TTC549 (cell line): ENCODE results near the gene HLCS.
"Not testable (repeated sequence)": the region's sequence is repeated elsewhere in the genome, so short reads cannot be mapped to it uniquely, and the experiment has no call there.

Source experiments
- FAIRE-seq: peaks from 2 replicates; lab custom pipeline; 2012; peaks lifted over from hg19 to GRCh38; lab: Jason Lieb, UNC

HLCS gene

DNA sequence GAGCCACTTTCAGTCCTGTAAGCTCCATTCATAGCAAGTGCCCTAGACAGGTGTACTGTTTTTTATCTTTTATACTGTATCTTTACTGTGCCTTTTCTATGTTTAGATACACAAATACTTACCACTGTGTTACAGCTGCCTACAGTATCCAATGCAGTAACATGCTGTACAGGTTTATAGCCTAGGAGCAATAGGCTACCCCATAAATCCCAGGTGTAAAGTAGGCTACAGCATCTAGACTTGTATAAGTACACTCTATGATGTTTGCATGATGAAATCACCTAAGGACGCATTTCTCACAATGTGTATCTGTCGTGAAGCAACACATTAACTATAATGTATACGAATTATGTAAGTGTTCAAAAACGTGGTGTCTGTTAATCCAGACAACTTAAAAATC, 10.7 kb downstream of the HLCS start:
- no peak for FAIRE-seq

DNA sequence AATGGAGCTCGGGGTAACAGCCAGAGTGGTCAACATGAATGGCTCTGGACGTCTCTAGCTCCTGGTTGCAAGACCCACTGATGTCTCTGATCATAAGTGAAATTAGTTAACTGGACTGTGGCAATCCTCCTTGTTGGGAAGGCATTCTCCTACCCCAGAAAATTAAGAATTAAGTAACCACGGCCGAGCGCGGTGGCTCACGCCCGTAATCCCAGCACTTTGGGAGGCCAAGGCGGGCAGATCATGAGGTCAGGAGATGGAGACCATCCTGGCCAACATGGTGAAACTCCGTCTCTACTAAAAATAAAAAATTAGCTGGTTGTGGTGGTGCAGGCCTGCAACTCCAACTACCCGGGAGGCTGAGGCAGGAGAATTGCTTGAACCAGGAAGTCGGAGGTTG, 14.1 kb downstream of the HLCS start:
- FAIRE-seq = not testable (repeated sequence)

DNA sequence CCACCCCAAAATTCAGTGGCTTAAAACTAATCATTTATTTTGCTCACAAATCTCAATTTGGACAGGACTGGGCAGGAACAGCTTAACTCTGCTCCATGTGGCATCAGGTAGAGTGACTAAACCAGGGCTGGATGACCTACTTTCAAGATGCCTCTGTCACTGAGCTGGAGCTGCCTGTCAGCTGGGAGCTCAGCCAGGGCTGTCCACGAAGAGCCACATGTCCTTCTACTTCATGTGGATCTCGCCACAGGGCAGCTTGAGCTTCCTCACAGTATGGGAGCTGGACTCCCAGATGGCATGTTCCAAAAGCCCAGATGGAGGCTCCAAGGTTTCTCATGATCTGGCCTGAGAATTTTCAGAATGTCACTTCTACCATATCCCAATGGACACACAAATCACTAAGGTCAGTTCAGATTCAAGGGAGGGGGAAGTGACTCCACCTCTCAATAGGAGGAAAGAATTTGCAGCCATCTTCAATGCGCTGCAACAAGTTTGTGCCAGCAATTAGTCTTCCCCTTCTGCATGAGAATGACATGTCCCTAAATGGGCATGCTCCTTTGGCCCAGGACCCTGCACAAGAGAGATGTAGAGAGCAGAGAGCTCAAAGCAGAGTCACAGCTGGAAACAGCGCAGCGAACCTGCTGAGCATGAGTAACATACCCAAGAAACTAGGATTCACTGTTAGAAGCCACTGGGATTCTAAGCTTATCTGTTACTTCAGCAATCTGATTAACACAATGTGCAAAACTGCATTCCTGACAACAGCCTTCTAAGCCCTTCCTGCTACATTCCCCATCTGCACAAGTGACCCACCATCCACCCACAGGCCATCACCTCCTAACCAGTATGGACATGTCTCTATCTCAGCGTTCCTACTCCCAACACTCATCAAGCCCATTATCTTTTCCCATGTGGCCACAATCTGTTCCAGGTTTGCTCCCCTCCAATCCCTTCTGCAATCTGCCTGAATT, 17.0 kb downstream of the HLCS start:
- no peak for FAIRE-seq

DNA sequence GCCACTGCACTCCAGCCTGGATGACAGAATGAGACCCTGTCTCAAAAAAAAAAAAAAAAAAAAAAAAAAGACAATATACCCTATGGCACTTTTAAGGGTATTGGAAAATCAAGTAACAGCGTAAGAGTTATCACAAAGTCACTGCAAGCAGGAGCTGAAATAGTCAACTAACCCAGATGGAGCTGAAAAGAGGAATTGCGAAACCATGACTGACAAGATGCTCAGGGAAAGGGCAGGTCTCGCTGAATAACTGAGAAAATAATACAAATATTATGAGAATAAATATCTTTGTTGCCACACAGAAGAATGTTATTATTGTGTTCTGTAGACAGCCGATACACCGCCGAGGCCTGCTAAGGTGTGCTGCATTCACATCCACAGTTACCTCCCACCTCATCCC, 17.8 kb downstream of the HLCS start:
- no peak for FAIRE-seq

DNA sequence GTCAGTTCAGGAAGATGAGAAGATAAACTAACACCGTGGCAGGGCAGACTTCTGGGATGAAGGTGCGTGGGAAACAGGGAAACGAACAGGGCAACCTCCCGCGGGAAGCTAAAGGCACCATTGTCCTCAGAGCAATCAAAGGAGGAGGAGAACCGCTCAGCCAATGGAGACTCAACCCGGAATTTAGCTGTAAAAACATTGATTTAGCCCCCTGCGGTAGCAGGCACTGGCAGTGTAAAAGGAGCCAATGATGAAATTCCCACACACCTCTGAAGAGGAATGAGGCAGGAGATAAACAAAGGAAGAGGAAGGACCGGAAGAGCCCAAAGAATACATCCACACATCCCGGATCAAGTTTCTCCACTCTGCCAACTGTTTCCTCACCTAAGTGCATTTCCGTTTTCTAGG, 19.5 kb downstream of the HLCS start:
- FAIRE-seq = no peak

DNA sequence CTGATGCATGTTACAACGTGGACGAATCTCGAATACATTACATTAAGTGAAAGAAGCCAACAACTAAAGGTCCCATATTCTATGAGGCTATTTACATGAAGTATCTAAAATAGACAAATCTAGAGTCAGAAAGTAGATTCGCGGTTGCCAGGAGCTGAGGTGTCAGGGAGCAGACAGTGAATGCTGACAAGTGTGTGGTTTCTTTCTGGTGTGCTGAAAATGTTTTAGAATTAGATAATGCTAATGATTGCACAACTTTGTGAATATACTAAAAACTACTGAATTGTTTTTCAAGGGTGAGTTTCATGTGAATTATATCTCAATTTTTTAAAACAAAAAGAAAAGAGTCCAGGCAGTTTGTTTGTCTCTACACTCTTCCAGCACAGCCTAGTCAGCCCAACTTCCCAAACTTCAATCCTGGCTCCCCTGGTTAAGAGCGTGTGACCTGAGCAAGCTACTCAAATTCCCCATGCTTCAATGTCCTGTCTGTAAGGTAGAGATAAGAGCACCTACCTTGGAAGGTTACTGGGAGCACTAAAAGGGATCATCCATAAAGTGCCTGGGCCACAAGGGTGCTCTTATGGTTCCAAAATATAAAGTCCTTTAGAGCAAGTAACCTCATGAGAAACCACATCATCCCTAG, 20.9 kb downstream of the HLCS start:
- FAIRE-seq = no peak

DNA sequence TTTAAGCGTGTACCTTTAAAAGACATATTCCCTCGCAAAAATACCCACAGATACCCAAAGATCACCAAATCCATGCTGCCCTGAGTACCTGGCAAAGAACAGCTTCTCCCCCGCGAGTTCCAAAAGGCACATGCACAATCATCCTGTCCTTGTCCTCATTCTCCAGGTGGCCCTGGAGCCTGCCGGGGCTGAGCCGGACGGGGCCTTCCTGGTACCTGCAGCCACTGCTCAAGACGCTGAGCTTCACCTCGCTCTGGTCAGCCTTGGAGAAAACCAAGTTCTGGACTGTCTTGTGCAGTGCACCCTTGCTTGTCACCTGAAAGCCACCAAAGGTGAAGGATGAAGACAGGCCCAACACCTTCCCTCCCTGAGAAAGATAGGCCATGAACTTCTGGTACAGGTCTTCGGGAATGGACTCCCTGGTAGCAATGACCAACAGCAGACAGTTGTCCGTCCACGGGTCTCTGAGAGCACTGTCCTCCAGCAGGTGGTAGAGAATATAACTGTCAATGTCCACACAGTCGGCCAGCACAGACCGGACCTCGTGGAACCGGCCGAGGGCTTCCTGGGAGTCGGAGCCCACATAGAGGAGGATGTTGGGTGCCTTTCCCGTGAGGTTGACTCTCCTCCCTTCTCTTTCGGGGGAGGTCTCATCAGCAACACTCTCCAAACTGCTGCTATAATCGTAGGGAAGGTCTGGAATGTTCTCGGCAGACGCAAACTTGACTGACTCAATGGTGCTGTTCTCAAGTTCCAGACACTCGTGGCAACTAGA, 29.9 kb downstream of the HLCS start:
- no peak for FAIRE-seq

DNA sequence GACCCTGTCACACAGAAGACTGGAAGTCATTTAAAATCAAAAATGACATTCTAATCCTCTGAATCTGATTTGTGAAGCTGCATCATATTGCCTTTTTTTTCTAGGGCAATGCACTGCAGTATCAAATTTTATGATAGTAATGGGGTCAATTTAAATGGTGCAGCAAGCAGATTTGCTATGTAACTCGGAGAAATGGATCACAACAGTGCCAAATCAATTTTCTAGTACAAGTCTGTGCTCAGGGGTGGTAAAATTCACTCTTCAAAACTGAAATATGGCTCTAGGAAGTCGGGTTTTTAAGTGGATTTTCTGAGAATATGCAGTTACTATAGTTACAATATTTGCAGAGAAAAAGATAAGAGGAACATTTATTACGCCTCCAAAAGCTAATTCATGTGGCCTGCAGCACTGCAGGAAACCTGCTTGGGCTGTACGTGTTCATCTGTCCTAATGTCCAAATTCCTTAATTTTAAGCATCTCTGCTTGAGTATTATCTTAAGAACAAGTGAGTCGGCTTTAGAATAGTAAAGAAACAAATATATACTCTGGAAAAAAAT, 31.5 kb downstream of the HLCS start:
- FAIRE-seq = no peak

DNA sequence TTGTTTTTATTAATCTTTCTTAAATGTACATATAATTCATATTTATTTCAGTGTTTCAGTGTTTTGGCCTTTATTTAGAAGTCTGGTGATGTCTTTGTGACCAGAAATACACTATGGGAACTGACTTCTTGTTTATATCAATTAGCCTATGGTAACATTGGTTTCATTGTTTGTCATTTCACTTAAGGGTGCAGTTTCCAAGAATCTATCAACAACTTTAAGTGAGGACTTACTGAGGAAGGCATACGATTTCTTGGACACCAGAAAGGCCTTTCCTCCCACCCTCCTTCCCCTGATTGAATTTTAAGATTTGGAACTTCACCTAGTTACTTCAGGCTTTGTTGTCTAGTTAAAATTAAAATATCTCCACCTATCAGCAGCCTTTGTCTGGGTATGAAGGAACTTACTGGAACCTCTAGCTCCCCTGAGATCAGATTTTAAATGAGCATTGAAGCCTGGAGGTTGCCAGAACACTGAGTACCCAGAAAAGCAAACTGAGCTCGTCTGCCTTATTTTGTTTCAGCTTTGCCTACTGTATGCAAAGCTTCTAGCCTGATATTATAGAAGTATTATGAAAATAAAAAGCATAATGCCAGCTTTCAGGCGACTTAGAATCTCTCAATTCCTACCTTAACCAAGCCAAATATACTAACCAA, 34.2 kb downstream of the HLCS start:
- no peak for FAIRE-seq

DNA sequence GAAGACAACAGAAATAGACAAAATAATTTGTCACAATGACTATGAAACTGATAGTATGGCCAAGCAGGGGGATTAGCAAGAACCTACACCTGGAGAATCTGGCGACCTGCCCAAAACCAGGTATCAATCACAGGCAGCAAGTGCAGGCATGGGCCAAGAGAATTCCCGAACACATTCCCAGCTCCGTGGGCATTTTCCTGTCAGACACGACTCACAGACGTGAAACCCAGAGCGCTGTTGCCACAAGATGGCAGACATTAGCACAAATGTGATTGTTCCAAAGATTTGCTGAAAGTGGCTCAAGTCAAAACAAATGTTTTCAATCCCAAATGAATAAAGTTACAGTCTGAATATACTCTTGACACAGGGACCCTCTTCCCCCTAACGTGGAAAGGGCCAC, 36.8 kb downstream of the HLCS start:
- FAIRE-seq = no peak

DNA sequence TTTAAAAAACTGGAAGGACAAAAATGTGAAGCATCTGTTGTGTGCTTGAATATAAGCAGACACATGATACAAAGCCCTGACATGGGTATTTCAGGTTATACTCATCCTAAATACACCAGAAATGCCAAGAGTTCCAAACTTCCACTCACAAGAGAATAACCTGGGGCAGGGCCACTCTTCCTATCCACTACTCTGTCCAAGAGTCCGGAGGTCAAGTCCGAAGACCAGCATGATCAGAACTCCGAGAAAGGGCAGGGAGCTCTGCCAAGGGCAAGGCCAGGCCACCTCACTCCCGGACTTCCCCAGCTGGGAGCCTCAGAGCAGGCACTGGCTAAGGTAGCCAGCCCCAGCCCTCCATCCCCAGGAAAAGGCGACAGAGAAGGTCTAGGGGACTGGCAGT, 37.5 kb downstream of the HLCS start:
- FAIRE-seq = no peak

DNA sequence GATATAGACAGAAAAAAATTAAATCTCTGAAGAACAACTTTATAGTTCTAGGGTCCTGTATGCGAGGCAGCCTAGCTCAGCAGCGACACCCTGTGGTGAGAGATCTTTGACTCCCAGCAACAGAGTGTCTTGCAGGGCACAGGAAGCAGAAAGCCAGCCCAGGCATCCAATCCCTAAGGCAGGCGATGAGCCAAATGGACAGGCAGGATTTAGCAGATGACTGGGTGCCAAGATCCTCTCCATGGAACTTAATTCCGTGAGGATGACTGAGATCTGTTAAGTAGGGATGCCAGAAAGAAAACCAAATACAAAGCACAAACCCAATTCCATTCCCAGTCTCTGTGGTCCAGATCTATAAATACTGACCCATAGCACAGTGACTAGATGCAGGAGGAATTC, 38.8 kb downstream of the HLCS start:
- peak; percentile 90 for FAIRE-seq

DNA sequence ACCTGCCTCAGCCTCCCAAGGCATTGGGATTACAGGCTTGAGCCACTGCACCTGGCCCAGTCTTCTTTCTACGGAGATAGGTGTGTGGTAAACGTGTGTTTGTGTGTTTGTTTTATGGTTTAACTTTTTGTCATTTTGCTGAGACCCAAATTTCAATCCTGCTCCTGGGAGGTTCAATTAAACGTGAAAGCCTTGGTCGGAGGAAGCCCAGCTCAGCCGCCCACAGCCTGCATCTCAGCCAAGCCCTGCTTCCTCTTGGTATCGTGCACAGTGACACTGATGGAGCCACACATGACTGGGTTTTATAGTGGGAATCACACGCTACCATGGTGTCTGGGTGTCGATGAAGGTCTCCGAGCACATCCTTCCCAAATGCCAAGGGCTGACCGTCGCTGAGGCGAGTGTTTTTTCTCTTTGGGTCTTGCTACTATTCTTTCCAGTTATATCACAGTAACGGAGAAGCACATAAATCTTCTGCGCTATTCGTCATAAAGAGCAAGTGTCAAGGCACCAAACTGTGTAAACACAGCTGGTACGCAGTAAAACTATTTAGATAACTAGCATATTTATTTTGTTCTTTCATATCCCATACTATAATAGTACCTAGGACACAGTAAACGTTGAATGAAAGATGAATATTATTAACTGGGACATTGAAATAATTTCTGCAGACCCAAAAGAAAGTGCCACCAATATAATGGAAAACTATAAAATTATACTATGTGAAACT, 39.3 kb downstream of the HLCS start:
- no peak for FAIRE-seq

DNA sequence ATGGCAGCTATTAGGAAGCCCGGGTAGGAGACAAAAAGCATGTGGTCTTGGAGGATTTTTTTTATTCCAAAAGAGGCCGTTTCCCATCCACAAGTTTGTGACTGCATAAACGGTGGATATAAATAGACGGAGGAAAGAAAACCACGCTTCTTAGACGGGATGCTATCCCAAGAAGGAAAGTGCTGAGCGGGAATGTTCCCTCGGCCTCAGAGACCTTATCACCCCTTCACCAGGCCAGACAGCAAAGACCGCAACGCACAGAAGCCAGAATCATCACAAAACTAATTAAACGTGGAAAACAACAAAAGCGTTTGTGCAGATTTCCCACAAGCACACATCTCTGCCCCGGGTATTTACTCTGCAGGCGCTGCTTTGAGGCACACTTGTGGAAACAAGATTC, 43.2 kb downstream of the HLCS start:
- peak; percentile 7 for FAIRE-seq

DNA sequence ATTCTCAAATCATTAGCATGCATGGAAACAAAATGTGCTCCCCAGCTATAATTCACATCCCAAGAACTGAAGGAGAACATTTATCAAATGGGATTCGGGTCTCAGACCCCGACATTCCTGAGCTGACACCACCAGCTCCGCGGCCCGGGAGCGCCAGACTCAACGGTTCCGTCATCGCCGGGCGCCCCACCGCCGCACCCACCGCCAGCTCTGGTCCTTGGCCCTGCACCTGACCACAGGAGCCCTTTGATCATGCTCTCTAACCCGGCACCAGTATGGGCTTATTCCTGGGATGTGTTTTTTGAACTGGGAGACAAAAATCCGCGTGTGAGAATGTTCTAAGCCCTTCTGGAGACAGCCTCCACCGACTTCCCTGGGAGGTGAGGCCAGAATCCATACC, 43.6 kb downstream of the HLCS start:
- FAIRE-seq = no peak

DNA sequence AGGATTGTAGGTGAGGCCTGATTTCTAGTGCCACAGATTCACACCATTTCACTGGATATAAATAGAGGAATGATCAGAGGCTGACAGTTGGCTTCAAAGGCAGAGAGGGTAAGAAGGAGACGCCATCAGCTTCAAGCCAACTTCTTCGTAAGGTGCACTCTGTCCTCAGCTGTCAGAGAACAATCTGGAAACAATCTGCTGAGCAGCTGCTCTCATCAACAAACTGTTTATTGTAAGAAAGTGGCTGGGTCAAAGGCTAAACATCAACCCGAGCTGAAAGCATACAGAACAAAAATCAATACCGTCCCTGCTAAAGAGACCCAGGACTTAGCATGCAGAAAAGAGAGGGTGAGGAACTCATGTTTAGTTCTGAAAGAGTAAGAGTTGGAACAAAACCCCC, 48.2 kb downstream of the HLCS start:
- no peak for FAIRE-seq

DNA sequence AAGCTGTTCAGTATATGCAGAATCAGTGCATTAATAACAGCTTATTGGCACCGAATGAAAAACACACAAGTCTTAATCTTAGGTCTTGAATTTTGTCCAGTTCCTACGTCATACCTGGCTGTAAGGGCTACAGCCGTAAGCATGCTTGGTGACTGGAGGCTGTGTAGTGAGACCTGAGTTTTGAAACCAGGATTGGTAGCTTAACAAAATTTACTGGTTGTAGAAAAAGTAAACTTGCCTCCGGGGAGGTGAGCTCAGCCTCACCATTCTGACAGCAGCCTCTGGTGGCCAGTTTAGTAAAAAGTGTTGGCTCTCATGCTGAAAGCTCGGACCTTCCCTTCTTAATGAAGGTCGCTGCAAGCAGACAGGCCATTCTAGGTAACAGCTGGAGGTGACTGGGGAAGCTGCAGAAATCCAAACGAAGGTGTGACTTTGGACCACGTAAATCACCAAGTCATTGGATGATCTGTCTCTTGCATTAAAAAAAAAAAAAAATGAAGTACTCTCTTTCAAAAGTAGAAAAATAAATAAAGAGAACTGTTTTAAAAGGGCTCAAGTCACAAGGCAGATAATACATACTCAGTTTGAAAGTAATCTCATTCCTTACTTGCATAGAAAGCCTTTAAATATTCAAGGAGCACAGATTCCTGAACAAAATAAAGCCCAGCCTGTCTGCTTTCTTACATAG, 48.9 kb downstream of the HLCS start:
- peak; percentile 57 for FAIRE-seq

DNA sequence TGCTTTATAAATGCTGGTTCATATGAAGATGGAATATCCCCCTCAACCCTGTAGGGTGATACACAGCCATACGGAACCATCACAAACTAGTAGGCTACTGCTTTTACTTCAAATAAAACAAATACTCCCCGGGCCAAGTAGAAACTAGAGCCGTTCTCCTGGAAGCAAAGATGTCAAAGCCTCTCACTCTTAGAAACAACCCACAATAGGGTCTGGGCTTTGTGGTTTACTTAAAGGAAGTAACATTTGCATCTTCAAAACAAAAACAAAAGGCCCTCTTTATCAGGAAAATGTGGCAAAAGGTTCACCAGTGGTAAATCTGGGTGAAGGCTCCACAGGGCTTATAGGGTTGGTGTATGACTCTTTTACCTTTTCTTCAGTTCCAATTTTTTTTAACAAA, 49.8 kb downstream of the HLCS start:
- FAIRE-seq = no peak

DNA sequence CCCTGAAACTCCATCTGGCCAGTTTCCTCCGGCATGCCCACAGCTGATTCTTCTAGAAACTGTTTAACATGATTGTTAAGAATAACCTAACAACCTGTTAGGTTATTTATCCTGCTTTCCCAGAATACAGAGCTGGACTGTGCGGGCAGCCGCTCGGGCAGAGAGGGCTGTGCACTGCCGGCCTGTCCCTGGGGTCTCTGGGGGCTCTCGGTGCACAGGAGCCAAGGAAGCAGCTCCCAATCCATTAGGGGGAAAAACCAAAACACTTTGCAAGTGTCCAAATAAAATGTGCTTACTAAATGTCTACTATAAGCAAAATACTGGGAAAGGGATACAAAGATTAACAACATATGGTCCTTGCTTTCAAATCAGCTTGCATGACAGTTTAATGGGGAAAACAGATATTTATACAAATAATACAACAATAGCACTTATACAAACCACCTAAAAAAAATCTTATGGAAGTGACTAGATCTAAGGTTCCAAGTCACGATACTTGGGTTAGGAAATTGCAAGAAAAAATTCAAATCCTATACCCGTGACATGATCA, 50.7 kb downstream of the HLCS start:
- no peak for FAIRE-seq

DNA sequence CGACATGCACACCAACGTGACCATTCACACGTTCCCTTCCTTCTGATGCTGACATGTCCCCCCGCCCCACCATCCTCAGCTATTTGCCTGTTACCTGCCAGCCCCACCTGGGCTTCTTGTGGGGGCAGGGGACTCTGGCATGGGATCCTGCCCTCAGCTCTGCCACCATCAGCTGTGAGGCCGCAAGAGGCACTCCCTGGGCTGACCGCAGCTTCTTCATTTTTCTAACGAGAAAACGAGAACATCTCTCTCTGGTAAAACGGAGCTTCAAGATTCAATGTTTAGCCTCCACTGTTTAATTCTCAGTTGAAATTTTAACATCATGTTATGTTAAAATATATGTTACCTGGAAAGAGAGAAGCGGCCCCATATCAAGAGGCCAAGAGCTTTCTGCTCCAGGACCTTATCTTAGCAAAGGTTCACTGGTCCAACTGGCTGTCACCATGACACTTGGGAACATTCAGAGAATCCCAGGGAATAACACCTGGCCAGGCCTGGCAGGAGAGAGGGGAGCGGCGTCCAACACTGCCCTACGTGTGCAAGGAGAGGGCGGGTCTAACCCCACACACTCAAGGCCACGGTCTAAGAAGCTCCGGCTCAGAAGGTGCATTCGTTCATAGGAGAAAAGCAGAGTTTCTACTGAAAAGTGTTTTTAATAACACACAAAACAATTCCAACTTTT, 51.3 kb downstream of the HLCS start:
- FAIRE-seq = no peak
